Liver (tissue), 3 donors: ENCODE results near the gene IRF3.

ENCODE experiments used
- EGR1 ChIP-seq, 2 donors: IDR thresholded peaks; 2 replicates each; pipeline ENCODE4 v1.6.1; 2016 to 2018; ENCODE audit warnings: antibody characterized with exemption in 2 of 2, low read depth in 2 of 2
- JUND ChIP-seq, 2 donors: IDR thresholded peaks; 2 replicates each; pipeline ENCODE4 v1.6.1; 2016; ENCODE audit warnings: antibody characterized with exemption in 2 of 2
- NR2F2 ChIP-seq: IDR thresholded peaks from 2 replicates; pipeline ENCODE4 v1.6.1; 2016; ENCODE audit warnings: antibody characterized with exemption
- RAD21 ChIP-seq, 2 donors: IDR thresholded peaks; 2 replicates each; pipeline ENCODE4 v1.6.1; 2016; ENCODE audit warnings: antibody characterized with exemption in 2 of 2, mild to moderate bottlenecking in 2 of 2
- SP1 ChIP-seq: IDR thresholded peaks from 2 replicates; pipeline ENCODE4 v1.6.1; 2018; ENCODE audit warnings: antibody characterized with exemption, mild to moderate bottlenecking
- TF ChIP-seq, protein P1 (sequence below): fragments of 150-350 bp; IDR thresholded peaks from 2 replicates; pipeline ENCODE4 v1.5.1; 2017; ENCODE audit warnings: improper control_type of control experiment, low read depth, low read length; ENCODE audit not compliant: missing input control
- TF ChIP-seq, protein P2 (sequence below): IDR thresholded peaks from 2 replicates; pipeline ENCODE4 v1.6.1; 2016; ENCODE audit warnings: antibody characterized with exemption, mild to moderate bottlenecking
- TF ChIP-seq, protein P3 (sequence below): IDR thresholded peaks from 2 replicates; pipeline ENCODE4 v1.6.1; 2016; ENCODE audit warnings: antibody characterized with exemption
- TF ChIP-seq, protein P4 (sequence below): IDR thresholded peaks from 2 replicates; pipeline ENCODE4 v1.6.1; 2016; ENCODE audit warnings: antibody characterized with exemption
- donor health status: healthy.
- donor health status: healthy.

DNA sequence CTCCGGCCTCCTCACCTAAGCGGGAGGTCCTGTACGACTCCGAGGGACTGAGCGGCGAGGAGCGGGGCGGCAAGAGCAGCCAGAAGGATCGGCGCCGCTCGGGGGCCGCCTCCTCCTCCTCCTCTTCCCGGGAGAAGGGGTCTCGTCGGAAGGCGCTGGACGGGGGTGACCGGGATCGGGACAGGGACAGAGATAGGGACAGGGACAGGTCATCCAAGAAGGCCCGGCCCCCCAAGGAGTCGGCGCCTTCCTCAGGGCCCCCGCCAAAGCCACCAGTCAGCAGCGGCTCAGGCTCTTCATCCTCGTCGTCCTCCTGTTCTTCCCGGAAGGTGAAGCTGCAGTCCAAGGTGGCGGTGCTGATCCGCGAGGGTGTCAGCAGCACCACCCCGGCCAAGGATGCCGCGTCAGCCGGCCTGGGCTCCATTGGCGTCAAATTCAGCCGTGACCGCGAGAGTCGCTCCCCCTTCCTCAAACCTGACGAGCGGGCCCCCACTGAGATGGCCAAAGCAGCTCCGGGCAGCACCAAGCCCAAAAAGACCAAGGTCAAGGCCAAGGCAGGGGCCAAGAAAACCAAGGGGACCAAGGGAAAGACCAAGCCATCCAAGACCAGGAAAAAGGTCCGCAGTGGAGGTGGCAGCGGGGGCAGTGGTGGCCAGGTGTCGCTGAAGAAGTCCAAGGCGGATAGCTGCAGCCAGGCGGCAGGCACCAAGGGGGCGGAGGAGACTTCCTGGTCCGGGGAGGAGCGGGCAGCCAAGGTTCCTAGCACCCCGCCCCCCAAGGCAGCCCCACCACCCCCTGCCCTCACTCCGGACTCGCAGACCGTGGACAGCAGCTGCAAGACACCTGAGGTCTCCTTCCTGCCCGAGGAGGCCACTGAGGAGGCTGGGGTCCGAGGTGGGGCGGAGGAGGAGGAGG is 12.8 kb downstream of the IRF3 start:
- no peak for TF ChIP-seq RAD21 (IDR thresholded peaks at IDR 0.05)
- TF ChIP-seq, protein P1, sequence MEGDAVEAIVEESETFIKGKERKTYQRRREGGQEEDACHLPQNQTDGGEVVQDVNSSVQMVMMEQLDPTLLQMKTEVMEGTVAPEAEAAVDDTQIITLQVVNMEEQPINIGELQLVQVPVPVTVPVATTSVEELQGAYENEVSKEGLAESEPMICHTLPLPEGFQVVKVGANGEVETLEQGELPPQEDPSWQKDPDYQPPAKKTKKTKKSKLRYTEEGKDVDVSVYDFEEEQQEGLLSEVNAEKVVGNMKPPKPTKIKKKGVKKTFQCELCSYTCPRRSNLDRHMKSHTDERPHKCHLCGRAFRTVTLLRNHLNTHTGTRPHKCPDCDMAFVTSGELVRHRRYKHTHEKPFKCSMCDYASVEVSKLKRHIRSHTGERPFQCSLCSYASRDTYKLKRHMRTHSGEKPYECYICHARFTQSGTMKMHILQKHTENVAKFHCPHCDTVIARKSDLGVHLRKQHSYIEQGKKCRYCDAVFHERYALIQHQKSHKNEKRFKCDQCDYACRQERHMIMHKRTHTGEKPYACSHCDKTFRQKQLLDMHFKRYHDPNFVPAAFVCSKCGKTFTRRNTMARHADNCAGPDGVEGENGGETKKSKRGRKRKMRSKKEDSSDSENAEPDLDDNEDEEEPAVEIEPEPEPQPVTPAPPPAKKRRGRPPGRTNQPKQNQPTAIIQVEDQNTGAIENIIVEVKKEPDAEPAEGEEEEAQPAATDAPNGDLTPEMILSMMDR: no peak
- TF ChIP-seq JUND (IDR thresholded peaks at IDR 0.05): no peak
- no peak for TF ChIP-seq NR2F2
- no peak for TF ChIP-seq SP1
- TF ChIP-seq, protein P2, sequence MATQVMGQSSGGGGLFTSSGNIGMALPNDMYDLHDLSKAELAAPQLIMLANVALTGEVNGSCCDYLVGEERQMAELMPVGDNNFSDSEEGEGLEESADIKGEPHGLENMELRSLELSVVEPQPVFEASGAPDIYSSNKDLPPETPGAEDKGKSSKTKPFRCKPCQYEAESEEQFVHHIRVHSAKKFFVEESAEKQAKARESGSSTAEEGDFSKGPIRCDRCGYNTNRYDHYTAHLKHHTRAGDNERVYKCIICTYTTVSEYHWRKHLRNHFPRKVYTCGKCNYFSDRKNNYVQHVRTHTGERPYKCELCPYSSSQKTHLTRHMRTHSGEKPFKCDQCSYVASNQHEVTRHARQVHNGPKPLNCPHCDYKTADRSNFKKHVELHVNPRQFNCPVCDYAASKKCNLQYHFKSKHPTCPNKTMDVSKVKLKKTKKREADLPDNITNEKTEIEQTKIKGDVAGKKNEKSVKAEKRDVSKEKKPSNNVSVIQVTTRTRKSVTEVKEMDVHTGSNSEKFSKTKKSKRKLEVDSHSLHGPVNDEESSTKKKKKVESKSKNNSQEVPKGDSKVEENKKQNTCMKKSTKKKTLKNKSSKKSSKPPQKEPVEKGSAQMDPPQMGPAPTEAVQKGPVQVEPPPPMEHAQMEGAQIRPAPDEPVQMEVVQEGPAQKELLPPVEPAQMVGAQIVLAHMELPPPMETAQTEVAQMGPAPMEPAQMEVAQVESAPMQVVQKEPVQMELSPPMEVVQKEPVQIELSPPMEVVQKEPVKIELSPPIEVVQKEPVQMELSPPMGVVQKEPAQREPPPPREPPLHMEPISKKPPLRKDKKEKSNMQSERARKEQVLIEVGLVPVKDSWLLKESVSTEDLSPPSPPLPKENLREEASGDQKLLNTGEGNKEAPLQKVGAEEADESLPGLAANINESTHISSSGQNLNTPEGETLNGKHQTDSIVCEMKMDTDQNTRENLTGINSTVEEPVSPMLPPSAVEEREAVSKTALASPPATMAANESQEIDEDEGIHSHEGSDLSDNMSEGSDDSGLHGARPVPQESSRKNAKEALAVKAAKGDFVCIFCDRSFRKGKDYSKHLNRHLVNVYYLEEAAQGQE: no peak
- TF ChIP-seq, protein P3, sequence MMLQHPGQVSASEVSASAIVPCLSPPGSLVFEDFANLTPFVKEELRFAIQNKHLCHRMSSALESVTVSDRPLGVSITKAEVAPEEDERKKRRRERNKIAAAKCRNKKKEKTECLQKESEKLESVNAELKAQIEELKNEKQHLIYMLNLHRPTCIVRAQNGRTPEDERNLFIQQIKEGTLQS: no peak
- TF ChIP-seq, protein P4, sequence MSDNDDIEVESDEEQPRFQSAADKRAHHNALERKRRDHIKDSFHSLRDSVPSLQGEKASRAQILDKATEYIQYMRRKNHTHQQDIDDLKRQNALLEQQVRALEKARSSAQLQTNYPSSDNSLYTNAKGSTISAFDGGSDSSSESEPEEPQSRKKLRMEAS: no peak
- TF ChIP-seq EGR1 (IDR thresholded peaks at IDR 0.05; ENCODE audit: low read depth in 2 of 2): no peak
